LNCaP clone FGC (cell line): ENCODE measurements around the gene HOXC10.

ENCODE experiments used
- DNase-seq: peaks from one replicate; pipeline ENCODE4 v3.0.0-alpha.2; 2011; ENCODE audit warnings: low read depth
- H3K4me3 ChIP-seq: 2 replicates; pipeline ENCODE4 v1.5.1; 2011; ENCODE audit warnings: mild to moderate bottlenecking, low read depth, low read length, control low read depth
- CTCF ChIP-seq: IDR thresholded peaks from 2 replicates; pipeline ENCODE4 v1.5.1; 2012; ENCODE audit warnings: mild to moderate bottlenecking; ENCODE audit not compliant: control insufficient read depth, insufficient read depth; ENCODE audit errors: extremely low read depth

HOXC10 gene

GRCh38 chr12:53939141-53940108 lies 45.5 kb upstream of the HOXC10 start:
- TF ChIP-seq CTCF, result no peak
- H3K4me3 ChIP-seq, result peak overlapping the region; percentile 59
- no peak for DNase-seq

- peak overlapping the region; percentile 59 for H3K4me3 ChIP-seq
- DNase-seq, result no peak
- no peak for TF ChIP-seq CTCF
Measured at GRCh38 chr12:53940443-53941014, 44.4 kb upstream of the HOXC10 start.

- TF ChIP-seq CTCF, result no peak
- DNase-seq, result no peak
- no peak overlapping the region for H3K4me3 ChIP-seq
Measured at GRCh38 chr12:53941187-53941586, 43.8 kb upstream of the HOXC10 start.

GRCh38 chr12:53941750-53942149 lies 43.2 kb upstream of the HOXC10 start:
- DNase-seq, result no peak
- H3K4me3 ChIP-seq, result no peak overlapping the region
- TF ChIP-seq CTCF, result no peak

- no peak overlapping the region for H3K4me3 ChIP-seq
- DNase-seq, result no peak
- no peak for TF ChIP-seq CTCF
Measured at GRCh38 chr12:53942467-53942997, 42.4 kb upstream of the HOXC10 start.

GRCh38 chr12:53944209-53944608 lies 40.7 kb upstream of the HOXC10 start:
- no peak overlapping the region for H3K4me3 ChIP-seq
- DNase-seq, result no peak
- no peak for TF ChIP-seq CTCF
